ENCODE measurements around the gene CNGA2. TPM values are rescaled to one million over a fixed set of nuclear protein-coding genes. Genes with fewer than 3 reads are reported as not detected.
A peak's percentile ranks its signal among the peaks of the same experiment; 100 is the strongest.

The CNGA2 gene
- total RNA-seq, 1 donor from 2014 or later: not detected

- Mint-ChIP-seq H3K9me3 (ENCODE audit: unreplicated experiment) (no peaks in the 10 kb centered on the region), H3K36me3 (ENCODE audit: low read depth, unreplicated experiment) (no peaks in the 10 kb centered on the region), H3K27me3 (ENCODE audit: low read depth, unreplicated experiment) (peaks cover 21% of the 10 kb centered on the region), H3K27ac (ENCODE audit: unreplicated experiment) (no peak overlapping the region), H3K4me3 (ENCODE audit: unreplicated experiment) (no peak overlapping the region), H3K4me1 (ENCODE audit: low read depth, unreplicated experiment) (peaks cover 4% of the 10 kb centered on the region)
- DNase-seq (ENCODE audit: low read depth): no peak
- Histone ChIP-seq H3K9me3 (ENCODE audit: insufficient read depth, low read depth, low read length) (no peaks in the 10 kb centered on the region), H3K4me3 (ENCODE audit: insufficient read depth, low read depth, low read length) (no peak overlapping the region), H3K9ac (ENCODE audit: low read length) (no peak overlapping the region), H4K20me1 (ENCODE audit: insufficient read depth, low read length) (no peaks in the 10 kb centered on the region), H3K27ac (ENCODE audit: low read depth, low read length) (no peak overlapping the region), H3K79me2 (ENCODE audit: insufficient read depth, low read length) (no peaks in the 10 kb centered on the region), H2AFZ (ENCODE audit: low read depth, low read length) (no peak overlapping the region), H3K4me1 (ENCODE audit: insufficient read depth, low read length) (no peaks in the 10 kb centered on the region), H3K36me3 (ENCODE audit: insufficient read depth, low read length) (no peaks in the 10 kb centered on the region), H3K4me2 (ENCODE audit: low read length) (no peak overlapping the region), H3K27me3 (ENCODE audit: insufficient read depth, low read length) (no peaks in the 10 kb centered on the region)
- TF ChIP-seq EZH2 (IDR thresholded peaks at IDR 0.05; ENCODE audit: insufficient read depth, low read length): no peak
- TF ChIP-seq, protein P1, sequence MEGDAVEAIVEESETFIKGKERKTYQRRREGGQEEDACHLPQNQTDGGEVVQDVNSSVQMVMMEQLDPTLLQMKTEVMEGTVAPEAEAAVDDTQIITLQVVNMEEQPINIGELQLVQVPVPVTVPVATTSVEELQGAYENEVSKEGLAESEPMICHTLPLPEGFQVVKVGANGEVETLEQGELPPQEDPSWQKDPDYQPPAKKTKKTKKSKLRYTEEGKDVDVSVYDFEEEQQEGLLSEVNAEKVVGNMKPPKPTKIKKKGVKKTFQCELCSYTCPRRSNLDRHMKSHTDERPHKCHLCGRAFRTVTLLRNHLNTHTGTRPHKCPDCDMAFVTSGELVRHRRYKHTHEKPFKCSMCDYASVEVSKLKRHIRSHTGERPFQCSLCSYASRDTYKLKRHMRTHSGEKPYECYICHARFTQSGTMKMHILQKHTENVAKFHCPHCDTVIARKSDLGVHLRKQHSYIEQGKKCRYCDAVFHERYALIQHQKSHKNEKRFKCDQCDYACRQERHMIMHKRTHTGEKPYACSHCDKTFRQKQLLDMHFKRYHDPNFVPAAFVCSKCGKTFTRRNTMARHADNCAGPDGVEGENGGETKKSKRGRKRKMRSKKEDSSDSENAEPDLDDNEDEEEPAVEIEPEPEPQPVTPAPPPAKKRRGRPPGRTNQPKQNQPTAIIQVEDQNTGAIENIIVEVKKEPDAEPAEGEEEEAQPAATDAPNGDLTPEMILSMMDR (IDR thresholded peaks at IDR 0.05; ENCODE audit: insufficient read depth, low read depth, low read length): no peak
- no peak for FAIRE-seq
These were observed 22.8 kb upstream of the CNGA2 start for GRCh38 chrX:151711787-151712186.

GRCh38 chrX:151712253-151712652, 22.3 kb upstream of the CNGA2 start:
- Mint-ChIP-seq H3K27me3 (ENCODE audit: low read depth, unreplicated experiment) (peaks cover 23% of the 10 kb centered on the region), H3K27ac (ENCODE audit: unreplicated experiment) (no peak overlapping the region), H3K4me1 (ENCODE audit: low read depth, unreplicated experiment) (peaks cover 4% of the 10 kb centered on the region), H3K36me3 (ENCODE audit: low read depth, unreplicated experiment) (no peaks in the 10 kb centered on the region), H3K4me3 (ENCODE audit: unreplicated experiment) (no peak overlapping the region), H3K9me3 (ENCODE audit: unreplicated experiment) (no peaks in the 10 kb centered on the region)
- DNase-seq (ENCODE audit: low read depth): no peak
- no peak for FAIRE-seq
- TF ChIP-seq, protein P1 (IDR thresholded peaks at IDR 0.05; ENCODE audit: insufficient read depth, low read depth, low read length): no peak
- Histone ChIP-seq H3K79me2 (ENCODE audit: insufficient read depth, low read length) (no peaks in the 10 kb centered on the region), H3K27me3 (ENCODE audit: insufficient read depth, low read length) (no peaks in the 10 kb centered on the region), H3K27ac (ENCODE audit: low read depth, low read length) (no peak overlapping the region), H3K4me2 (ENCODE audit: low read length) (no peak overlapping the region), H3K4me3 (ENCODE audit: insufficient read depth, low read depth, low read length) (no peak overlapping the region), H3K9me3 (ENCODE audit: insufficient read depth, low read depth, low read length) (no peaks in the 10 kb centered on the region), H4K20me1 (ENCODE audit: insufficient read depth, low read length) (no peaks in the 10 kb centered on the region), H3K4me1 (ENCODE audit: insufficient read depth, low read length) (no peaks in the 10 kb centered on the region), H3K36me3 (ENCODE audit: insufficient read depth, low read length) (no peaks in the 10 kb centered on the region), H3K9ac (ENCODE audit: low read length) (no peak overlapping the region), H2AFZ (ENCODE audit: low read depth, low read length) (no peak overlapping the region)

DNA sequence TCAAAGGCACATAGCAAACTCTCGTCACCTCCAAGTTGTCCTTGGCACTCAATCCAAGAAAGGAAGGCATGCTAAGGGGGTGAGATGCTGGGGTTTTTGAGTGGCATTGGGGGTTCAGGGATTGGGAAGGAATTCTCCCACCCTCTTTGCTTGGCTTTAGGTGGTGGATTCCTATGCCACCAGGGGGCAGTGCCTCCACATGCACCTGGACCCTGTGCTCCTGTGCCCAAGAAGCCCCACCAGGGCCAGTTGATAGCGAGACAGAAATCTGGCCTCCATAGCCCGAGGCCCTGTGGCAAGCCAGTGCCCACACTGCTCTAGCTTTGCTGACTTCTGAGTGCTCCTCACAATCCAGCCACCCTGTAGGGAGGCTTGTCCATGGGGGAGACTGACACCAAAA, 20.7 kb upstream of the CNGA2 start:
- no peaks in the 10 kb centered on the region for H3K36me3 ChIP-seq (ENCODE audit: insufficient read depth, low read length)
- no peaks in the 10 kb centered on the region for H4K20me1 ChIP-seq (ENCODE audit: insufficient read depth, low read length)
- no peaks in the 10 kb centered on the region for H3K27me3 ChIP-seq (ENCODE audit: insufficient read depth, low read length)
- no peak overlapping the region for H2AFZ ChIP-seq (ENCODE audit: low read depth, low read length)
- Mint-ChIP-seq H3K27ac (ENCODE audit: unreplicated experiment) (no peak overlapping the region), H3K27me3 (ENCODE audit: low read depth, unreplicated experiment) (peaks cover 26% of the 10 kb centered on the region), H3K9me3 (ENCODE audit: unreplicated experiment) (no peaks in the 10 kb centered on the region), H3K36me3 (ENCODE audit: low read depth, unreplicated experiment) (no peaks in the 10 kb centered on the region), H3K4me1 (ENCODE audit: low read depth, unreplicated experiment) (peaks cover 4% of the 10 kb centered on the region), H3K4me3 (ENCODE audit: unreplicated experiment) (no peak overlapping the region)
- no peaks in the 10 kb centered on the region for H3K4me1 ChIP-seq (ENCODE audit: insufficient read depth, low read length)
- no peak overlapping the region for H3K9ac ChIP-seq (ENCODE audit: low read length)
- no peak overlapping the region for H3K27ac ChIP-seq (ENCODE audit: low read depth, low read length)
- H3K79me2 ChIP-seq (ENCODE audit: insufficient read depth, low read length): no peaks in the 10 kb centered on the region
- FAIRE-seq: no peak
- no peak overlapping the region for H3K4me3 ChIP-seq (ENCODE audit: insufficient read depth, low read depth, low read length)
- H3K4me2 ChIP-seq (ENCODE audit: low read length): no peak overlapping the region
- no peak for DNase-seq (ENCODE audit: low read depth)
- no peaks in the 10 kb centered on the region for H3K9me3 ChIP-seq (ENCODE audit: insufficient read depth, low read depth, low read length)
- TF ChIP-seq EZH2 (IDR thresholded peaks at IDR 0.05; ENCODE audit: insufficient read depth, low read length): no peak
- TF ChIP-seq, protein P1 (IDR thresholded peaks at IDR 0.05; ENCODE audit: insufficient read depth, low read depth, low read length): peak; percentile 19

Data from astrocyte (in vitro differentiated cells and primary cell).